HG03139 (cell line): Measurements from ENCODE around the gene SIX6.
"Not testable (repeated sequence)": the region's sequence is repeated elsewhere in the genome, so short reads cannot be mapped to it uniquely, and the experiment has no call there.

Experiments
- ATAC-seq: cut with Tn5 transposase; IDR thresholded peaks from one replicate; pipeline ENCODE4 v1.9.1; 2021; ENCODE audit not compliant: unreplicated experiment

The SIX6 gene

DNA sequence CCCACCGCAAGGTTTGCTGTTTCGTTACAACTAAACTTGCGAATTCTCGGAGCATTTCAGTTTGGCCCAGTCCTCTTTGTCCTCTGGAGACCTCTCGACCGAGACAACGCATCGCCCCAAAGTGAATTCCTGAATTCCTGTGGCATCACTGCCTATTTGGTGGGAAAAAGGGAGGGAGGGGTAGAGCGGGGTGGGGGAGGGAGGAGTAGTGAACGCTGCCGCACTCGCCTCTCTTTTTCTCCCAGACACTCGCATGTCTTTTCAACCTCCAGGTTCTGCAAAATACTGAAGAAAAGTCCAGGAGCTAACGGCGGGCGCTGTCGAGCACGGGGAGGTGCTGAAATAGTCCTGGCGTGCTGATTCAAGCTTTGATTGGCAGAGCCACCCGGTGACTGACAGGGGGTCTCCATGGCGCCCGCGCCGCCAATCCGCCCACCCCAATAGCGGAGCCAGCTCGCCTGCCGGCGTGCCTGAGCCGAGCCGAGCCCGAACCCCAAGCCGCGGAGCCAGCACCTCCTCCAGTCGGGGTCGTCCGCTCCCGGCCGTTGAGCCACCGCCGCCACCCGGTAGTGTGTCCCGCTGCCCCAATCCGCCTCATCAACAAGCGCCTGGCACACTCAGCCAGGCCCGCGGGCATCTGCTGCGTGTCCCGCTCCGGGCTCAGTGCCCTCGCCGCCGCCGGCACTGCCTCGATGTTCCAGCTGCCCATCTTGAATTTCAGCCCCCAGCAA lies at the start of gene SIX6:
TSS of gene SIX6 (plus strand) at position 440 of the 731 bp plus-strand sequence. CDS start at position 693, 253 bp downstream.
- no peak for ATAC-seq

DNA sequence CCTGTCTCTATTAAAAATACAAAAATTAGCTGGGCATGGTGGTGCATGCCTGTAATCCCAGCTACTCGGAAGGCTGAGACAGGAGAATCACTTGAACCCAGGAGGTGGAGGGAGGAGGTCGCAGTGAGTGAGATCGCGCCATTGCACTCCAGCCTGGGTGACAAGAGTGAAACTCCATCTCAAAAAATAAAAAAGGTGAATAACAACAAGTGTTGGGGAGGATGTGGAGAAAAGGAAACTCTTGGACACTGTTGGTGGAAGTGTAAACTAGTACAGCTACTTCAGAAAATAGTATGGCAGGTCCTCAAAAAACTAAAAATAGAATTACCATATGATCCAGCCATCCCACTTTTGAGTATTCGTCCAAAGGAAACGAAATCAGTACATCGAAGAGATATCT lies 28.7 kb upstream of the SIX6 start:
- ATAC-seq: not testable (repeated sequence)

DNA sequence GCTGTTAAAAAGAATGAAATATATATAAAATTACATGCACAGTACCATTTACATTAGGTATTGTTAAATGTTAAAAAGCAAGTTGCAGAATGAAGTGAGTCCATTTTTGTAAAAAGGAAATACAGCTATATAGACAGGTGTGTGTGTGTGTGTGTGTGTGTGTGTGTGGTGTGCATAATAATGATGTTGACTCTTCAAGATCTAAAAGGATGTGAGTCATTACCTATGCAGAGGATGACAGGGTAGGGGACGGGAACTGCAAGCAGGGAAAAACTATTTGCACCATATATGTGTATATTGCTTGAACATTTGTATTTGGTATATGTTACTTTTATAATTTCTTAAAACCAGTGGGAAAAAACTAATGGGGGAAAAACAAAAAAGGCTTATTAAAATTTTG lies 26.2 kb upstream of the SIX6 start:
- no peak for ATAC-seq

DNA sequence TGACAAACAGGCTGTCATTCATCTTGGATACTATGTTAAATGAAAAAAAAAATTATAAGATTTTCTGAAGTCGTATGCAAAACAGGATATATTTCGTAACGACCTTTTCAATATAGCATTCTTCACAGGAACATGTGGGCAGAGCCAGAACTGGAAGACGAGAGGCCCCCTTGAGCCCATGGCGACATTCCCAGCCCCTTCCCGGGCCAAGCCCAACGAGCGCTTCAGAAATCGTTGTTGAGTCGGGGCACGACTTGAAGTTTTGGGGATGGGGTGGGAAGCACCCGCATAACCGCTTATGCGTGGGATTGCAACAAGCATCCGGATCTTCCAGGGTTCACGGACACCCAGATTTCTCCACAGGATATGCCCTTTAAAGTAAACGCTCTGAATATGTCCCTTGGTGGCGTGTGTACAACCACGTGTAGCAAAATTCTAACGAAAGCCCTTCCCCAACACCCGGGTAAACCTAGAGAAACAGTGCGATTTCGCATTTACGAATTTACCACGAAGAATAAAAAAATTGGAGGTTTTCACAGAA lies 23.8 kb upstream of the SIX6 start:
- ATAC-seq: no peak

DNA sequence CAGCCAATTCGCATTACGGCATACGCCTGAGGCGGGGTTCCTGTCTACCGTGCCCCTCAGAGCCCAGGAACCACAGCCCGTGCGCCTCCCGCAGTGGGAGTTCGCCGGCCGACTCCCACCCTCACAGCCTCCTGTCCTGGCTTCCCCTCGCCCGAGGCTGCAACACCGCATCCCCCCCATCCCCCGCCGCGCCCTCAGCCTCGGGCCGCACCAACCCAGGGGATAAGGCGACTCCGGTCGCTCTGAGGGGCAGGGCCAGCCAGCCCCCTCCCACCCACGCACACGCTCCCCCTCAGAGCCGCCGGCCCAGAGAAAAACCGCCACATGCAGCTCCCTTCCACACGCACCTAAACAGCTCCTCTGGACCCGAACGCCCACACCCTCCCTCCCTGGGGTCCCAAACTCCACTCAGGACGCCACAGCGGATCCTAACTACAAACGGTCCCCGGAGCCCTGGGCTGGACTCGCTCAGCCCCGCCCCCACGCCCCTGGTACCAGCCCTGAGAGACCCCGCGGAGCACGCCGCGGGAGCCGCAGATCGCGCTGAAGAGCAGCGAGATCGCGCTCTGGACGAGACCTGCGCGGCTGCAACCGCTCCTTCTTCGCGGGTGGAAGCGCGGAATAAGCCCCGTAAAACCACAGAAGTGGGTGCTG lies 23.2 kb upstream of the SIX6 start, which contains the start of gene C14orf39:
TSS of gene C14orf39 (minus strand) at position 466 of the 654 bp plus-strand sequence. CDS start 985 bp downstream, outside the sequence.
- ATAC-seq: no peak

DNA sequence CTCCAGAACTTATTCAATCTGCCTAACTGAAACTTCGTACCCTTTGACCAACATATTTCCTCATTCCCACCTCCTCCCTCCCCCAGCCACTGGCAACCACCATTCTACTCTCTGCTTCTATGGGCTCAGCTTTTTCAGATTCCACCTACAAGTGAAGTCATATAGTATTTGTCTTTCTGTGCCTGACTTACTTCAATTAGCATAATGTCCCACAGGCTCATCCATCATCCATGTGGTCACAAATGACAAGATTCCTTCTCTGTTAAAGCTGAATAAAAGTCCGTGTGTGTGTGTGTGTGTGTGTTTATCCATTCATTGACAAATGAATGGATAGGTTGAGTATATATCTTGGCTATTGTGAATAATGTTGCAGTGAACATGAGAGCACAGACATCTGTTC lies 21.7 kb upstream of the SIX6 start:
- no peak for ATAC-seq

DNA sequence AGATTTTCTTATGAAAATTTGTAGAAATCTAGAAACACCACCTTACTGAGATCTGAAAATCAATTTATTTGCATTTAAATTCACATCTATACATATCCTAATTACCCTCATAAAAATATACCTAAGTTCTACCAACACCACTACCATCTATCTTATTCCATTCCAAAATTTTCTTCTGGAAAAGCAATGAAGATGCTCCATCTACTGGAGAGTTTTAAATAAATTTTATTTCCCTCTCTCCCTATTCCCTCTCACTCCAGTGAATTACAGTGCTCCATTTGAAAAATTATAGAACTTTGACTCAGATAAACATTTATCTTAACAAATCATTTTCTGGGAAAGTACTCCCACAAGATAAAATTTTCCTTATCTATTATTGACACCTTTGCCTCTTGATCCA lies 20.8 kb upstream of the SIX6 start:
- no peak for ATAC-seq

DNA sequence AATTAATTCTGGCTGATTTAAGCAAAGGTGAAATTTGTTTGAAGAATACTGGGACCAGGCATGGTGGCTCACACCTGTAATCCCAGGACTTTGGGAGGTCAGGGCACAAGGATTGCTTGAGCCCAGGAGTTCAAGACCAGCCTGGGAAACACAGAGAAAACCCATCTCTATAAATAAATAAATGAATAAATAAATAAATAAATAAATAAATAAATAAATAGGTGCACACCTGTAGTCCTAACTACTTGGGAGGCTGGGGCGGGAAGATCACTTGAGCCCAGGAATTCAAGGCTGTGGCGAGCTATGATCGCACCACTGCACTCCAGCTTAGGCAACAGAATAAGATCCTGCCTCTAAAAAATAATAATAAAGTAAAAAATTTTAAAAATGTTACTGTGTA lies 18.7 kb upstream of the SIX6 start:
- no peak for ATAC-seq

DNA sequence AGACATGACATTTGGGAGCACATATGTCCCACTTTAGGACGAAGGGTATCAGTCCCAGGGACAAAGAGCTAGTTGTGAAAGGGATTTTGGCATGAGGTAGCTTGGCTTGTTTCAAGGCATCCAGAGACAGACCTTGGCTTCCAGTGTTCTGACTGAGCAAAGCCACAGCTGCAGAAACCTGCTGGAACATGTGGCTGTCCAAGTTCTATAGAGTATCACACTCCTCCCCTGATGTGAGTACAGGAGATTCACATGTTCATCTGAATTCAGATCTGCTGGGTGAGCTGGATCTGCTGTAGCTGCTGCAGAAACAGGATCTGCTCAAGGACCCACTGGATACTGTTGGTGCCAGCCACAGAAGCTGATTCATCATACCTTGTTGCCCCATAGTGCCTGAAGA lies 13.0 kb upstream of the SIX6 start:
- ATAC-seq: no peak

DNA sequence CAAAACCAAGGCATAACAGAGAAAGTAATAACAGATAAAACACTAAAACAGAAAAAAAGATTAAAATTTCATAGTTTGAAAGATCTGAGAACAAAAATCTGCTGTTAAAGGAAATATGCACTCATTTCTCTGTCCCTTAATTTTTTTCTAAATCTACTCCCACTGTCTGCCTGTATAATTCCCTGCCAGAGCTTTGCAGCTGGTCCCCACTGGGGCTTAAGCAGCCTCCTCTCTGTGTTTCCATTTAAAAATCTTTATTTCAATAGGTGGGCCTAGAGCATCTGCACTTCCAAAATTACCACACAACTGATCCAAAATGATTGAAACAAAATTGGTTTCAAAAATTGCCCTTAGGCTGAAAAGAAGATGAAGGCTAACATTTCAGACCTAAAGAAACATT lies 6.4 kb upstream of the SIX6 start:
- ATAC-seq: no peak

DNA sequence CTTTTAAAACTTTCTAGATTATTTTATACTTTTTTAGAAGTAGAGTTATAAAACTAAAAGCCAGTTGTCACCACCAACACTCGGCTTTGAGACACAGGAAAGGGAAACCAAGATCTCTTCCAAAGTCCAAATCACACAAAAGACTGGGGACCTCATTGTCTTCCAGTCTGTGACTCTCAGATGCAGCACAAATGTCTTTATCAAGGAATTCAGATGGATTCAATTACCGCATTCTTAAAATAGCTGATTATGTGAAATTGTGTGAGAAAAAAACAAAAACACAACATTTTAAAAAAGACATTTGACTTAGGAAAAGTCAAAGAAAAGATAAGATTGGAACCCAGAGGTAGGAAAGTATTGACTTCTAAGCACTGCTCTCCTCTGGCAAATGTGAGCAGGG lies 3.5 kb upstream of the SIX6 start:
- no peak for ATAC-seq

DNA sequence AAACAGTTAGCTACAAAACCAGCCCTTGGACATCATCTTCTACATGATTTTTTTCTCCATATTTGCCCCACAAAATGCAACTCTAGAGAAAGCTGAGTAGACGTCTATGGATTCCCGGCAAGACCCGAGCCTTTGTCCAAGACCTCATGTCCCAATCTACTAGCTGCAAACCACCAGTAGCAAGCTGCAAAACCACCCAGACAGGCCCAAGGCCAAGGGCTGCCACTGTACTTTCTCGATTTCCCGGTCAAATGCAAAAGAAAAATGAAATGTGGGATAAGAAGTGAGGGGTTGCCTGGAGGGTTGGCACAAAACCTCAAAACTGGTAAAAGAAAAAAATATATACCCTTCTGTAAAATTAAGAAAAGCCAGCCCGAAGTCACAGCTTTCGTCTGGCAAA lies 2.9 kb upstream of the SIX6 start:
- ATAC-seq: no peak

DNA sequence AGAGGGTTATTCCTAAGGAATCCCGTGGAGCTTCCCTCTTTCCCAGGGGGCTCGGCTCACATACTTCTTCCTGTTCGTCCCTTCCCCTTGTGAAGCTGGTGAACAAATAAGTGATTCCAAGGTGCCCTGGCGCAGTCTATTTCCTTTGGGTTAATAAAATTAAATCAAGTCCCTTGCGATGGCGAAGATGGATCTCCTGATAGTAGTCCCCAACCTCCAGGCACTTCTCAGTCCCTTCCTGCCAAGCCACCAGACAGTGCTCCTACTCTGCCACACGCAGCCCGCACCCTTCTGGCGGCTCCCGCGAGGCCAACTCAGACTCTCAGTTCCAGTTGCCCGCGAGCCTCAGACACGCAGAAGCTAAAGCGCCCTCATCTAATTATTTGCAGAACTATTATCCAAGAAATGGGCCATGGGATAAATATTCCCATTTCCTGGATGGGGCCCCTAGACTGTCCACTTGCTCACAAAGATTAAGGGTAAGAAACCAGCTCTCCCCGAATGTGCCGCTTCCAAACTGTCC lies 2.4 kb upstream of the SIX6 start:
- no peak for ATAC-seq

DNA sequence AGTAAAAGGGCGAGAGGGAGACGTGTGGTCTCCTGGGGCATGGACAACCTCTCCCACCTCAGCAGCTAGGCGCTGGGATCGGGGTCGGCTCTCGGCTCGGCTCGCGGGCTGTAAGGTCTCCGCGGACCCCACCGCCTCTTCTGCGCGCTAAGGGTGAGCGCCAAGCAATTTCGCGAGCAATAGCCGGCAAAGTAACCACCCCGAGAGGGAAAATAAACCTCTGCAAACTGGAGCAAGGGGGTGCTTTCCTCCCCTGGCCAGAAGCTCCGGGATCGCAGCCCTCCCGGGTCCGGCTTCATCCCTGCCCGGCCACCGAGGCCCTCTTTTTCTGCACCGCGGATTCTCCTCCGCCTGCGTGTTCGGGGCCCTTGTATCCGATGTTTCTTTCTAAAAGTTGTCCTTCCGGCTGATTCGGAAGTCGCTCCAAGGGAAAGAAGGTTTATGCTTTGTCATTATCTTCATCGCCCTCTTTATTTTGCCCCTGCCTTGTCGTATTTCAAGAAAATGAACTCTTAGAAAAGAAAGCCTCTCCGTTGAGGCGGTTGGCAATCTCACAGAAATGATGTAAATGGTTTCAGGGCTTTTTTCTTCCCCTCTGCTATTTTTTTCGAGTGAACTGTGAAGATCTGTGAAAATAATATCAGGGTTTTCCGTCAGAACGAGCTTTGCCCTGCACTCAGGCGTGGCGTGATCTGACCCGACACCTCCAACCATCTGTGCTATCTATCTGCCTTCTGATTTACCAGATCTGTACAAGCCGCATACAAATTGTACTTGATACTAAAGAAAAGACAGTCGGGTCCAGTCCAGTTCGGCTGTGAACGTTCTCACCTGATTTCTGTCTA lies 1.7 kb upstream of the SIX6 start:
- no peak for ATAC-seq

DNA sequence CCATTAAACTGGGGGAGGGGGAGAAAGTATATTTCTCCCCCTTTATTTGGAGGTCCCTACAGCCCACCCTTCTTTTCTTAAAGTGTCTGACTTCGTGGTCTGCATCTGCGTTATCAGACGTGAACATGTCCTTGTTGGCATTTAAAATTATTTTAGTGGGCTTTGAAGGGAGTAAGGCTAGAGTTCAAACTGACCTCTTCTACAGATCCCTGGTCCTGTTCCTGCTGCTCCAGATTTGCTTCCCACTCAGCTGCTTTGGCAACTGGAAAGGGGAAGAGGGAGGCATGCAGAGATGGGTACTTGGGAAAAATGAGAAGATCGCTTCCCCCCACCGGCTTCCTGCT lies 611 bp upstream of the SIX6 start:
- no peak for ATAC-seq

DNA sequence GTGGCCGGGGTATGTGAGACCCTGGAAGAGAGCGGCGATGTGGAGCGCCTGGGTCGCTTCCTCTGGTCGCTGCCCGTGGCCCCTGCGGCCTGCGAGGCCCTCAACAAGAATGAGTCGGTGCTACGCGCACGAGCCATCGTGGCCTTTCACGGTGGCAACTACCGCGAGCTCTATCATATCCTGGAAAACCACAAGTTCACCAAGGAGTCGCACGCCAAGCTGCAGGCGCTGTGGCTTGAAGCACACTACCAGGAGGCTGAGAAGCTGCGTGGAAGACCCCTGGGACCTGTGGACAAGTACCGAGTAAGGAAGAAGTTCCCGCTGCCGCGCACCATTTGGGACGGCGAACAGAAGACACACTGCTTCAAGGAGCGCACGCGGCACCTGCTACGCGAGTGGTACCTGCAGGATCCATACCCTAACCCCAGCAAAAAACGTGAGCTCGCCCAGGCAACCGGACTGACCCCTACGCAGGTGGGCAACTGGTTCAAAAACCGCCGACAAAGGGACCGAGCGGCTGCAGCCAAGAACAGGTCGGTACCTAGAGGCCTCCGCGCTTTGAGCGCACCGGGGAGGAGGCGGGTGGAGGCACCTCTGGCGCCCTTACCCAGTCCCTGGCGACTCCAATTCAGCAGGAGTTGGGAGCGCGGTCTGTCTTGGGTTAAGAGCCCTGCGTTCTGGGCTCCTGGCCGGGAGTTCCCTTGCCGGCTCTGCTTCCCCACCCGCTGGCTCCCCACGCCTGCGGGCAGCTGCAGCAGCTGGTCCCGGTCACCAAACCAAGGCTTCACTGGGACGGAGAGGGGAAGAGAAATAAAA lies 700 bp downstream of the SIX6 start:
- no peak for ATAC-seq

DNA sequence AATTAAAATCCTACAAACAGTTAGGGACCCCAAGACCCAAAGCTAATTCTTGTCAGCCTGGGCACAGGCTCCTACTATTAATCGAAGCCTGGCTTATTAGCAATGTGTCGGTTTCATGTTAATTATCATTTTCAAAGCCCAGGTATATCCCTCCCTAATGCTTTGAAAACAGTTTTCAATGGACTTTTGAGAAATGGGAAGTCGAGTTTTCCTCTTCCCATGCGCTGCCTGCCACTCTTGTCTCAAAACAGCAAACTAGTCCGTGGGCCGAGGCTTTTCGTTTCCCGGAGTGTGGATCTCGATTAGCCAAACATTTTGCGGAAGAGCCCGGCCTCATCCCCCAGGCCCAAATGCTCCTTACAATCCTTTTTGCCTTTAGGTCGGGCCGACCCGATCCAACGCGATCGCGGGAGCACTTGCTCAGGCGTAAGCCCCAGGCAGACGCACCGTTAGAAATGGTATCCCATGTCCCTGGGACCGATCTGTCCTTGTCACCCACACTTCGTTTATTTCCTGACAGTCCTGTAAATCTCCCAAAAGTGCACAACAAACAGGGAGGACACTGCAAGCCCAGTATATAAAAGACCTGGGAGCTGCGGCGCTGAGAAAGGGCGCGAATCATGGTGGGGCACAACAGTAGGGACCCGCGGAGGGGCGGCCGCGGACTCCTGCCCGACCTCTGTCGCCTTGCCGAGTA lies 1.5 kb downstream of the SIX6 start:
- ATAC-seq: no peak

DNA sequence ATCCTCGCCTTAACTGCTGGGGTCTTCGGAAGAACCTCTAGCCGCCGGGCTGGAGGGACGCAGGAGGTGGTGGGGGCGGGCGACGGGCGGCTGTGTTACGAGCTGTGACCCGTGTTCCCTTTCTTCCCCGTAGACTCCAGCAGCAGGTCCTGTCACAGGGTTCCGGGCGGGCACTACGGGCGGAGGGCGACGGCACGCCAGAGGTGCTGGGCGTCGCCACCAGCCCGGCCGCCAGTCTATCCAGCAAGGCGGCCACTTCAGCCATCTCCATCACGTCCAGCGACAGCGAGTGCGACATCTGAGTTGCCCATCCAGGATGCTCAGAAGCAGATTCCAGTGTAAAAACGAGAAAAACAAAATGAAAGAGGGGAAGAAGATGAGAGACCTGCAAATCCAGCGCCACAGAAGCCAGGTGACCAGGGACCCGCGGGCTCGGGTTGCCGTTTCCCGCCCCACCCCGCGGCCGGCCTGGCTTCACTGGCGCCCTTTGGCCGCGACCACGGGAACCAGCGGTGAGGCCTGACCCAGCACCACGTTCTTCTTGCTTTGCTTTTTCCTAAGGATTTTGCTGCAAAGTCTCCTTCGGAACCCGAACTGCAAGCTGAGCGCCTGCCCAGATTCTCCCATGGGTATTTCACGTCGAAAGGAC lies 2.1 kb downstream of the SIX6 start:
- ATAC-seq: no peak

DNA sequence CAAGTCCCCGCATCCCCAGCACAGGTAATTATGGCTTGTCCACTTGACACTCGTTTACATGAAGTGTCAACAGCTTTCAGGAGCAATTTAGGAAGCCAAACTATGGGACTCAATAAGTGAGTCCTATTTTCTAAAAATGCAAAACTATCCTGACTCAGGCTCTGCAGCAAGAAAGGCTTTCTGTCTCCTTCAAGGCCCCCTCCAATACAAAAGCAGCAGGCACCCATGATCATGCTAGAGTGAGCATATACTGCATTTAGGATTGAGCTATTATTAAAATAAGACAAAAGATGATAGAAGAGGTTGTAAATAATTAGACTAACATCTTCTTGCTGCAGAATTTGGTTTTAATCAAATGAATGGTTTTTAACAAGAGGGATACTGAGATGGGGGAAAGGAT lies 3.2 kb downstream of the SIX6 start:
- no peak for ATAC-seq
